ENCODE data around the gene PIP4K2A. TPM values are rescaled to one million over a fixed set of nuclear protein-coding genes. Genes with fewer than 3 reads are reported as not detected.
"Not testable (repeated sequence)": the region's sequence is repeated elsewhere in the genome, so short reads cannot be mapped to it uniquely, and the experiment has no call there.

PIP4K2A gene
- total RNA-seq, 4 donors from 2014 or later: 2.6 to 14.9 (median 12.4) TPM

GRCh38 chr10:22742678-22743077, 28.3 kb upstream of the PIP4K2A start:
- DNase-seq: no peak
- Histone ChIP-seq H3K27ac (no peak overlapping the region), H3K27me3 (no peaks in the 10 kb centered on the region), H3K9me3 (no peaks in the 10 kb centered on the region), H3K36me3 (no peaks in the 10 kb centered on the region), H3K4me1 (no peaks in the 10 kb centered on the region), H3K4me3 (no peak overlapping the region)
- in situ Hi-C loops (cut with MboI; ENCODE audit: low pct_ligation_motif_present in 1 of 4, low pct_unique_long_range_greater_than_20kb in 1 of 4, low sequenced_read_pairs in 3 of 4) (no loop called here), intact Hi-C loops (cut with DNase I; ENCODE audit: low total_unique reads) (no loop called here)
- 78% methylated on average over 1 of the region's 1 CpG; no CpG with 5 or more reads in 1 of the 2 donors for WGBS, 2 donors (ENCODE audit: low coverage in 1 of 2)
- no peak for TF ChIP-seq POLR2AphosphoS5 (IDR thresholded peaks at IDR 0.05)
- TF ChIP-seq POLR2A (IDR thresholded peaks at IDR 0.05): no peak
- no peak for TF ChIP-seq CTCF (IDR thresholded peaks at IDR 0.05)
- no peak for TF ChIP-seq EP300 (IDR thresholded peaks at IDR 0.05; ENCODE audit: low read depth)

GRCh38 chr10:22741631-22742030, 27.3 kb upstream of the PIP4K2A start:
- H3K4me3 ChIP-seq; DNase-seq; in situ Hi-C loops (cut with MboI; ENCODE audit: low pct_ligation_motif_present in 1 of 4, low pct_unique_long_range_greater_than_20kb in 1 of 4, low sequenced_read_pairs in 3 of 4); H3K36me3 ChIP-seq; intact Hi-C loops (cut with DNase I; ENCODE audit: low total_unique reads); H3K27ac ChIP-seq; H3K9me3 ChIP-seq; H3K27me3 ChIP-seq; H3K4me1 ChIP-seq: not testable (repeated sequence)
- 71 to 81% methylated on average over 2 to 4 of the region's 4 CpGs for WGBS, 2 donors (ENCODE audit: low coverage in 1 of 2)

- Histone ChIP-seq H3K4me3 (no peak overlapping the region), H3K9me3 (no peaks in the 10 kb centered on the region), H3K27me3 (no peaks in the 10 kb centered on the region), H3K27ac (no peak overlapping the region), H3K4me1 (no peaks in the 10 kb centered on the region), H3K36me3 (no peaks in the 10 kb centered on the region)
- TF ChIP-seq POLR2AphosphoS5 (IDR thresholded peaks at IDR 0.05) (no peak), EP300 (IDR thresholded peaks at IDR 0.05; ENCODE audit: low read depth) (no peak), POLR2A (IDR thresholded peaks at IDR 0.05) (no peak), CTCF (IDR thresholded peaks at IDR 0.05) (no peak)
- 81 to 82% methylated on average over 1 to 2 of the region's 2 CpGs for WGBS, 2 donors (ENCODE audit: low coverage in 1 of 2)
- intact Hi-C loops (cut with DNase I; ENCODE audit: low total_unique reads): no loop called here
- in situ Hi-C loops (cut with MboI; ENCODE audit: low pct_ligation_motif_present in 1 of 4, low pct_unique_long_range_greater_than_20kb in 1 of 4, low sequenced_read_pairs in 3 of 4): no loop called here
- DNase-seq: no peak
Measured at GRCh38 chr10:22740180-22740579, 25.8 kb upstream of the PIP4K2A start.

GRCh38 chr10:22737587-22737986, 23.2 kb upstream of the PIP4K2A start:
- 57% methylated on average over 1 of the region's 1 CpG; no CpG with 5 or more reads in 1 of the 2 donors for WGBS, 2 donors (ENCODE audit: low coverage in 1 of 2)
- H3K36me3 ChIP-seq: no peaks in the 10 kb centered on the region

More at GRCh38 chr10:22737587-22737986, 23.2 kb upstream of the PIP4K2A start:
- no peak for DNase-seq
- H3K4me3 ChIP-seq: no peak overlapping the region
- H3K9me3 ChIP-seq: no peaks in the 10 kb centered on the region
- in situ Hi-C loops (cut with MboI; ENCODE audit: low pct_ligation_motif_present in 1 of 4, low pct_unique_long_range_greater_than_20kb in 1 of 4, low sequenced_read_pairs in 3 of 4): no loop called here
- TF ChIP-seq POLR2A (IDR thresholded peaks at IDR 0.05) (no peak), CTCF (IDR thresholded peaks at IDR 0.05) (no peak), EP300 (IDR thresholded peaks at IDR 0.05; ENCODE audit: low read depth) (no peak), POLR2AphosphoS5 (IDR thresholded peaks at IDR 0.05) (no peak)
- H3K27me3 ChIP-seq: no peaks in the 10 kb centered on the region
- H3K4me1 ChIP-seq: no peaks in the 10 kb centered on the region
- H3K27ac ChIP-seq: no peak overlapping the region
- intact Hi-C loops (cut with DNase I; ENCODE audit: low total_unique reads): no loop called here
